Uterus (tissue), 2 donors: ENCODE data around the gene CSF2.

ENCODE experiments used
- POLR2A ChIP-seq, 2 donors: fragments of 450-650 bp; IDR thresholded peaks; one replicate each; pipeline ENCODE4 v1.6.1; 2016; ENCODE audit warnings: antibody characterized with exemption in 2 of 2, mild to moderate bottlenecking in 1 of 2, moderate library complexity in 1 of 2
- TF ChIP-seq, protein P1 (sequence below), 4 experiments: fragments of 200-600 bp in 2 of 4; fragments of 450-650 bp in 2 of 4; sonication (generic) in 2 of 4; IDR thresholded peaks; one replicate each; pipeline ENCODE4 v1.5.1; 2016 to 2019; ENCODE audit warnings: antibody characterized with exemption in 4 of 4, mild to moderate bottlenecking in 2 of 4, moderate library complexity in 1 of 4

GRCh38 chr5:132087661-132088060 is 14.1 kb downstream of the CSF2 start:
- TF ChIP-seq, protein P1, sequence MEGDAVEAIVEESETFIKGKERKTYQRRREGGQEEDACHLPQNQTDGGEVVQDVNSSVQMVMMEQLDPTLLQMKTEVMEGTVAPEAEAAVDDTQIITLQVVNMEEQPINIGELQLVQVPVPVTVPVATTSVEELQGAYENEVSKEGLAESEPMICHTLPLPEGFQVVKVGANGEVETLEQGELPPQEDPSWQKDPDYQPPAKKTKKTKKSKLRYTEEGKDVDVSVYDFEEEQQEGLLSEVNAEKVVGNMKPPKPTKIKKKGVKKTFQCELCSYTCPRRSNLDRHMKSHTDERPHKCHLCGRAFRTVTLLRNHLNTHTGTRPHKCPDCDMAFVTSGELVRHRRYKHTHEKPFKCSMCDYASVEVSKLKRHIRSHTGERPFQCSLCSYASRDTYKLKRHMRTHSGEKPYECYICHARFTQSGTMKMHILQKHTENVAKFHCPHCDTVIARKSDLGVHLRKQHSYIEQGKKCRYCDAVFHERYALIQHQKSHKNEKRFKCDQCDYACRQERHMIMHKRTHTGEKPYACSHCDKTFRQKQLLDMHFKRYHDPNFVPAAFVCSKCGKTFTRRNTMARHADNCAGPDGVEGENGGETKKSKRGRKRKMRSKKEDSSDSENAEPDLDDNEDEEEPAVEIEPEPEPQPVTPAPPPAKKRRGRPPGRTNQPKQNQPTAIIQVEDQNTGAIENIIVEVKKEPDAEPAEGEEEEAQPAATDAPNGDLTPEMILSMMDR (IDR thresholded peaks at IDR 0.05) = no peak
- TF ChIP-seq POLR2A (IDR thresholded peaks at IDR 0.05) = no peak
